ENCODE data around the gene UVRAG. TPM values are rescaled to one million over a fixed set of nuclear protein-coding genes. Genes with fewer than 3 reads are reported as not detected.

UVRAG gene
- total RNA-seq, 1 donor = 28.2 TPM

GRCh38 chr11:75940911-75941310 is 125.9 kb downstream of the UVRAG start:
- Histone ChIP-seq H3K4me3 (ENCODE audit: insufficient read depth, low read length) (no peak overlapping the region), H3K4me2 (ENCODE audit: insufficient read depth, low read length) (no peak overlapping the region), H3K79me2 (ENCODE audit: insufficient read depth, low read length) (peaks cover 5% of the 10 kb centered on the region), H3K36me3 (ENCODE audit: insufficient read depth, low read length) (no peaks in the 10 kb centered on the region), H3K9me3 (ENCODE audit: low read depth, low read length) (no peaks in the 10 kb centered on the region), H2AFZ (ENCODE audit: low read length) (no peak overlapping the region), H3K27ac (ENCODE audit: low read depth, low read length) (no peak overlapping the region), H4K20me1 (ENCODE audit: insufficient read depth, low read length) (peaks cover 4% of the 10 kb centered on the region), H3K4me1 (ENCODE audit: insufficient read depth, low read length) (peaks cover 13% of the 10 kb centered on the region), H3K27me3 (ENCODE audit: insufficient read depth, low read length) (no peaks in the 10 kb centered on the region)
- DNase-seq (ENCODE audit: insufficient read length, low spot score, missing footprints) = no peak
- no peak for TF ChIP-seq CTCF (IDR thresholded peaks at IDR 0.05; ENCODE audit: extremely low read depth, low read depth, low read length)

GRCh38 chr11:75944515-75944914 is 129.5 kb downstream of the UVRAG start:
- peaks cover 5% of the 10 kb centered on the region for H3K79me2 ChIP-seq (ENCODE audit: insufficient read depth, low read length)
- H3K4me3 ChIP-seq (ENCODE audit: insufficient read depth, low read length) = no peak overlapping the region
- no peak for TF ChIP-seq CTCF (IDR thresholded peaks at IDR 0.05; ENCODE audit: extremely low read depth, low read depth, low read length)
- H3K27me3 ChIP-seq (ENCODE audit: insufficient read depth, low read length) = no peaks in the 10 kb centered on the region
- H3K4me1 ChIP-seq (ENCODE audit: insufficient read depth, low read length) = peaks cover 9% of the 10 kb centered on the region
- H4K20me1 ChIP-seq (ENCODE audit: insufficient read depth, low read length) = peaks cover 3% of the 10 kb centered on the region
- DNase-seq (ENCODE audit: insufficient read length, low spot score, missing footprints) = no peak
- no peaks in the 10 kb centered on the region for H3K36me3 ChIP-seq (ENCODE audit: insufficient read depth, low read length)
- H3K4me2 ChIP-seq (ENCODE audit: insufficient read depth, low read length) = no peak overlapping the region
- no peak overlapping the region for H2AFZ ChIP-seq (ENCODE audit: low read length)
- H3K27ac ChIP-seq (ENCODE audit: low read depth, low read length) = no peak overlapping the region
- no peaks in the 10 kb centered on the region for H3K9me3 ChIP-seq (ENCODE audit: low read depth, low read length)

- Histone ChIP-seq H2AFZ (ENCODE audit: low read length) (no peak overlapping the region), H3K4me1 (ENCODE audit: insufficient read depth, low read length) (peaks cover 9% of the 10 kb centered on the region), H3K4me3 (ENCODE audit: insufficient read depth, low read length) (no peak overlapping the region), H3K27me3 (ENCODE audit: insufficient read depth, low read length) (no peaks in the 10 kb centered on the region), H3K27ac (ENCODE audit: low read depth, low read length) (no peak overlapping the region), H3K9me3 (ENCODE audit: low read depth, low read length) (no peaks in the 10 kb centered on the region), H4K20me1 (ENCODE audit: insufficient read depth, low read length) (peaks cover 3% of the 10 kb centered on the region), H3K4me2 (ENCODE audit: insufficient read depth, low read length) (no peak overlapping the region), H3K79me2 (ENCODE audit: insufficient read depth, low read length) (peaks cover 7% of the 10 kb centered on the region), H3K36me3 (ENCODE audit: insufficient read depth, low read length) (no peaks in the 10 kb centered on the region)
- no peak for TF ChIP-seq CTCF (IDR thresholded peaks at IDR 0.05; ENCODE audit: extremely low read depth, low read depth, low read length)
- DNase-seq (ENCODE audit: insufficient read length, low spot score, missing footprints) = no peak
Measured at GRCh38 chr11:75945446-75945845, 130.4 kb downstream of the UVRAG start.

GRCh38 chr11:75945947-75946346 is 130.9 kb downstream of the UVRAG start:
- H3K27ac ChIP-seq (ENCODE audit: low read depth, low read length) = no peak overlapping the region
- no peaks in the 10 kb centered on the region for H3K9me3 ChIP-seq (ENCODE audit: low read depth, low read length)
- peaks cover 3% of the 10 kb centered on the region for H4K20me1 ChIP-seq (ENCODE audit: insufficient read depth, low read length)
- H3K27me3 ChIP-seq (ENCODE audit: insufficient read depth, low read length) = no peaks in the 10 kb centered on the region
- TF ChIP-seq CTCF (IDR thresholded peaks at IDR 0.05; ENCODE audit: extremely low read depth, low read depth, low read length) = no peak
- peaks cover 7% of the 10 kb centered on the region for H3K79me2 ChIP-seq (ENCODE audit: insufficient read depth, low read length)
- no peak overlapping the region for H3K4me2 ChIP-seq (ENCODE audit: insufficient read depth, low read length)
- no peaks in the 10 kb centered on the region for H3K36me3 ChIP-seq (ENCODE audit: insufficient read depth, low read length)
- DNase-seq (ENCODE audit: insufficient read length, low spot score, missing footprints) = no peak
- no peak overlapping the region for H2AFZ ChIP-seq (ENCODE audit: low read length)
- peaks cover 9% of the 10 kb centered on the region for H3K4me1 ChIP-seq (ENCODE audit: insufficient read depth, low read length)
- H3K4me3 ChIP-seq (ENCODE audit: insufficient read depth, low read length) = no peak overlapping the region

Measured in osteoblast (primary cell).